HuH-7.5 (cell line): Measurements from ENCODE around the gene HOXC4.
"Not testable (repeated sequence)": the region's sequence is repeated elsewhere in the genome, so short reads cannot be mapped to it uniquely, and the experiment has no call there.

ENCODE experiments used
- DNase-seq: peaks from one replicate; pipeline ENCODE4 v3.0.0; 2011; ENCODE audit warnings: low spot score

HOXC4 gene

DNA sequence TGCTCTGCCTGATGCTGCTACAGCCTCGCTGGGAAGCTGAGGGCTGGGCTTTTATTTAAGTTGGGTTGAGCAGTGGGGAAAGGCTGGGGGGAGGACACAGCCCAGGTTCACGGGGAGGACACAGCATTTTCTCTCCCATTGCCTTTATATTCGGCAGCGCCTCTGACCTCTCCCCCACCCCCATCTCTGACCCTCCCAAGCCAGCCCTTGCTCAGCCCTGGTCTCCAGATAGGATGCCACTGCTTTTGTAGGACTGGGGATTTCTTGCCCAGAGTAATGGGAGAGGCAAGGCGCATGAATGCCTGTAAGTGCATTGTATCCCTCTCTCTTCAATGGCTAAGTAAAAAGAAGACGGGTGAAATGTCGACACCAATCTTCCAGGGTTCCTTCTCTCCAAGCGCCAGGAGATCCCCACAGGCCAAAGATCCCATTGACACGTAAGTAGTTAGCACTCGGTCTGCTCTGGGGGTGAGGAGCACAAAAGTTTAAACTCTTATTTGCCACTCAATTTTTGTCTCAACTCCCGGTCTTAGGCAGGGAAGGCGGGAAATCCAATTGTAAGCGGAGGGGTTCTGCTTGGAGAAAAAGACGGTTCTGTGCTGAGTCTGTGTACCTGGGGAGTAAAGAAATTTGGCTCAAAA, 4.6 kb downstream of the HOXC4 start:
- no peak for DNase-seq

GRCh38 chr12:54059668-54060067, 6.0 kb downstream of the HOXC4 start:
- DNase-seq = no peak

DNA sequence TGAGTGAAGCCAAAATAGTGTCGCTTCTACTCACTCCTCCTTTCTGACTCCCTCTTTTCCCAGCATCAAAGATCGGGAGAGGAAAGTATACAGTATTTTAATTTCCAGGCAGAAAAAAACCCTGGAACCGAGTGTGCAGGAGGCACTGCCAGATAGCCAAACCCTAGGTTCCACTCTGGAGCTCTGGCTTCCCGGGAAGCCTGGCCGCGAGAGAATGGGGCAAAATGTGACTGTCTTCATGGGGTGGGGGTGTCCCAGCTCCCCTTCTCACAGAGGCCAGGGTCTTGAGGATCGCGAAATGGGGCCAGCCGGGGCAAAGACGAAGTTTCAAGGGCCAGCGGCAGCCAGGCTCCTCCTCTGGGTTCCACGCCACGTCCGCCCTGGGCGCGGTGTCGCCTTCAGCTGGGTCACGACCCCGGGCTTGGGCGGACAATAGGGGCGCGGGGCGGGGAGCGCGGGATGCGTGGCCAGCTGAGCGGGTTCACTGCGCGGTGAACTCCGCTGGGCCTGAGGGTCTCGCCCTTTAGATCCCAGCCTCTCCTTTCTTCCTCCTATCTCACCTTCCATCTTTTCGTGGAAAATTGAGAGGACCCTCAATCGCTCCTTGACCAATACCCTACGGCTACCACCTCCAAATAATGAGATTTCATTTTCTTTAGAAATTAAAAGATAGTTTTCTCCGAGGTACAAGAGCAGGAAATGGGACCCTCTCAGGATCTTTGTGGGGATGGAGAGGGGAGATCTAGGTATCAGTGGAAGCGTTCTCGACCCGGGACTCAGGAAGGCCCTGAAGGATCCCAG, 6.7 kb downstream of the HOXC4 start:
- DNase-seq = no peak

- no peak for DNase-seq
Measured at GRCh38 chr12:54060975-54061778, 7.5 kb downstream of the HOXC4 start.

- no peak for DNase-seq
Measured at GRCh38 chr12:54065677-54066076, 12.0 kb downstream of the HOXC4 start.

DNA sequence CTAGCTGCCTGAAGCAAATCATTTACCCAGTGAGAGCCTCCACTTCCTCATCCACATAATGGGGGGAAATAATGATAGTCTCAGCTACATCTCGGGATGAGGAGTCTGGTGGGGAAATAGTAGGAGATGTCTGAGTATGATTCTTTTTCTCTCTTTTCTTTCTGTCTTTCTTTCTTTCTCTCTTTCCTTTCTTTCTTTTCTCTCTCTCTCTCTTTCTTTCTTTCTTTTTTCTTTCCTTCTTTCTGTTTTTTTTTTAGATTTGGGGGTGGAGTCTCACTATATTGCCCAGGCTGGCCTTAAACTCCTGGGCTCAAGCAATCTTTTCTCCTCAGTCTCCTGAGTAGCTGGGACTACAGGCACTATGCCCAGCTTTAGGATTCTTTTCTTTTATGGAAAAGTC, 12.8 kb downstream of the HOXC4 start:
- DNase-seq = no peak

- no peak for DNase-seq
Measured at GRCh38 chr12:54068418-54069070, 14.9 kb downstream of the HOXC4 start.

- no peak for DNase-seq
Measured at GRCh38 chr12:54071942-54072341, 18.3 kb downstream of the HOXC4 start.

DNA sequence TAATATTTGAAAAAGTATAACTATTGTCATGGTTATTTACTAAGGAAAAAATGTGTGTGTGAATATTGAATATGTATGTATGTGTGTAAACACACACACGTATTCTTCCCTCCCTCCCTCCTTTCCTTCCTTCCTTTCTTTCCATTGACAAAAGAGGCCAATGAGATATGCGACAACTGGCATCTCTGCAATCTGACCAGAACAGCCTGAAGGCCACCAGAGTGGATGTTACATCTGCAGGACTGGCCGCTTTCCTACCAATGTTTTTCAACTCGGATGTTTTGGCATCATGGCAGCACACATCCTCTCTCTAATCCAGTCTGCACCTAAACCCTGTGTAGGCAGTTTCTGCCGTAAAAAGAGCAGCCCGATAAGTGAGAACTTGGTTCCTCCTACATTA, 20.7 kb downstream of the HOXC4 start:
- DNase-seq = no peak

DNA sequence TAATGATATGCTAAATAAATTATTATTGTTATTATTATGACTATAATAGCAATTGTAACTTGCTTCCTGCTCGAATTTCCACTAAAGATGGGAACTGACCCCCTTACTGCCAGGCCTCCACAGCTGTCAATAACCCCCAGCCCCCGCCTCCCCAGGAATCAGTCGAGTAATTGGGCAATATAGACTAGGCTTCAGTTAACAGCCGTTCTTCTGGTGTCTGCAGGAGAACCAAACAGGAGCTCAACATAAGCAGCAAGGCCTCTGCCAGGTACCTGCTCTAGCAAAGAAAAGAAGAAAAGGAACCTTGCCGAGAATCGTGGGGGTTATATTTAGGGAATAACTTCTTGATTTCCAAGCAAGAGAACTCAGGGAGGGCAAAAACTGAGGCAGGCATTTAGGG, 21.8 kb downstream of the HOXC4 start:
- DNase-seq = no peak

DNA sequence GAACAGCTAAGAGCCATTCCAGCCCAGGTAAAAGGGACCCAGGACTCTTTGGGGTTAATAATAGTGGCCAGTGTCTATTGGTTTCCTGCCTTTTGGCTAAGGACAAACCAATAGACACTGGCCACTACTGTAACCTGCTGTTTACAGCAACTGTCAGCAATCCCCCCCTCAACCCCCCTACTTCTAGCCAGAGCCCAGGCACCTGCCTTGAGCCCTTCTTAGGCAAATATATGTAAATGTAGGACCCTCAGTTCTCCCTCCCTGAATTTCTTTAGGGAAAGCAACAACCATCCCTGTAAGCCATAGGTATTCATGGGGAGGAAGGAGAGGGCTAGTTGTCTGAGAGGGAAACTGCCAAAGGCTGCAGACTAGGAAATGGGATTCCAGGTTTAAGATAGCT, 22.3 kb downstream of the HOXC4 start:
- DNase-seq = no peak

DNA sequence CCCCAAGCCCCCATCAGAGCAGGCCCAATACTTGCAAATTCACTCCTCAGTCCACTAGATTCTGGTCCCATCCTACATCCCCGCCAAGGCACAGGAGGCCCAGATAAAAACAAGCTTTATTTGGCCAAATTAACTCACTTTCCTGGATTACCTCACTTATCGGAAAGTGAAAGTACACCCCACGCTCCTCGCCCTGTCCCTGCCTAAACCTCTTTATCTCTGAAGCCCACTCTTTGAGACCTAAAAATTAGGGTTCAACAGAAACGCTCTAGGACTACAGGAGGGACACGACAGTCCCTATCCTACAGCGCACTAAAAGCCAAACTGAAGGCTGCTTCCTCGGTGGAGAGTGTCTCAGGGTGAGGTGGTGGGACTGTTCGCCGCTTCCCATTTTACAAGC, 24.2 kb downstream of the HOXC4 start:
- not testable (repeated sequence) for DNase-seq

DNA sequence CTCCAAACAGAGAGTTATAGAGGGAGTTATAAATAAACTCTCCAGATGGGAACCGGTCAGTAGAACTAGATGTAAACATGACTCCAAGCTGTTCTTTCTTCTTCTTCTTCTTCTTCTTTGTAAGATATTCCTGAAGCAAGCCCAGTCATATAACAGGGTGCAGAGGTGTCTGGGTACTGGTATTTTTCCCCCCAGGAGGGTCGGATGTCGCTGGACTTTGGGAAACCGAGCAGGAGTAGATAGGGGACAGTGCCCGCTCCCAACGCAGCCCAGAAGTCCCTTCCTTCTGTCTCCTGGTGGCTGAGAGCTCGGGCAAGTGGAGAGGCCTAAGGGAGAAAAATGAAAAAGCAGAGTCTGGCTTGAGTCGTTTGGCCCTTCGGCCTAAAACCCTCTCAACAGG, 25.5 kb downstream of the HOXC4 start:
- not testable (repeated sequence) for DNase-seq

- DNase-seq = not testable (repeated sequence)
Measured at GRCh38 chr12:54080008-54080924, 26.6 kb downstream of the HOXC4 start.

- not testable (repeated sequence) for DNase-seq
Measured at GRCh38 chr12:54081053-54081514, 27.4 kb downstream of the HOXC4 start.

DNA sequence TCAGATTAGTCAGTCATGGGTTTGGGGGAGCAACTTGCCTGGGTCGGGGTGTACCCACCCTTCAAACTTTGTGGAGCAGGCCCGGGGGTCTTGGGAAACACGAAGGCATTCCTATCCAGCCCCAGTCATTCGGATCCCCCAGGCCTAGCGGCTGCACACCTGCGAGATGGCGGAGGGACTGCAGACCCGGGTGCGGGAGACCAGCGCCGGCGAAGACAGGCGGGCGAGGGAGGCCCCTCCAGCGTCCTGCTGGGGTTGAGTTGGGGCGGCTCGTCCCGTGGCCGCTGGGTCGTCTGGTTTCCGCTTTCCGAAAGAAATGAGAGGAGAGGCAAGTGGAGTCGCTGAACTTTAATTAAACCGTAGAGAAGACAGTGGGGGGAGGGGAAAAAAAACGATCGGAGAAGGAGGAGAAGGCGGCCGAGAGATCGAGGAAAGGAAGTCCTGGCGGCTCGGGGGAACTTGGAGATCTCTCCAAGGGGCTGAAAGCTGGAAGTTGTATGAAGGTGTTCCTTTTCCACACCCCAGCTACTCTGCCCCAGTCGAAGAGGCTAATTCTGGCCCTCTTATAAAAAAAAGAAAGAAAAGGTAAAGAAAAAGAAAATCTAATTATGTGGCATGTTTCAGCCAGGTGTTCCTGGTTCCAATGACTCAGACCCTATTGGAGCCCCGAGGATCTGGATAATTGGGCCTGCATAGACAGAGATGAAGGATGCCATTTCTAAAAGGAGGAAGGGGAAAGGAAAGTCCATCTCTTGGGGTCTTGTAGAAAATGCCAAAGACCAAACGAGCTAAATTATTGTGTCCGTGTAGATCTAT, 28.2 kb downstream of the HOXC4 start:
- DNase-seq = not testable (repeated sequence)

DNA sequence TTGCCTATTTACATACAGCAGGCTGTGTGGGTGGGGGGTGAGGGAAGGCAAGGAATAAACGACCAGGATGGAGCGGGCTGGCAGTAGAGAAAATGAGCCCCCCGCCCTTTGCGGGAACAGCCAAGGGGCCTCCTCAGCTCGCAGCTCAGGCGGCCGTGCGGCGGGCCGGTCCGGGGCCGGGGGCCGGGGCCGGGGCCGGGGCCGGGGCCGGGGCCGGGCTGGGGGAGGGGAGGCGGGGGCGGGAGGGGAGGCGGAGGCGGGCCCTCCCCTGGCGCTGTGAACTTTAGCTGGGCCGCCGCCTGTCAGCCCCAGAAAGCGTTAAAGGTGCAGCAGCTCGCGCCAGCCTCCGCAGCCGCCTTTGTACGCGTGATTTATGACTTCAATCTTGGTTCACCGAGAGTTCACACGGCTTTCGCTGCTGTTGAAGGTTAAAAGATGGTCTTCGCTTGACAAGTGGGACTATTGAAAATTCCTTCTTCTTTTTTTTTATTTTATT, 28.8 kb downstream of the HOXC4 start:
- DNase-seq = peak; percentile 36

DNA sequence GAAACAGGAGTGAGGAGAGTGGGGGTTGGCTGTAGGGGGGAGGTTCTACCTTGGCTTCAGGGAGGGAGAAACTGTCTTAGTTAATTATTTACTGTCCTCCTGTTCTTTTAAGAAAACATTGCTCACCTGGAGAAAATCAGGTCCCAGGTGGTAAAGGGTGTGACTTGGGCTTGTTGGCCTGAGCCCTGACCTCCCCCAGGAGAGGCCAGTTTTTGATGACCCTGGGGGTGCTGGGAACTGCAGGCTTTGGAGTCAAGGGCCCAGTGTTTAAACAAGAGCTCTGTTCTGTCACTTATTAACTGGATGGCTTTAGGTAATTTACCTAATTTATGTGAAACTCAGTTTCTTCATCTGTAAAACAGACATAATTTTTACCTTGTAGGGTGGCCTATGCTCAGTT, 34.4 kb downstream of the HOXC4 start:
- not testable (repeated sequence) for DNase-seq

GRCh38 chr12:54089465-54089864, 35.8 kb downstream of the HOXC4 start:
- not testable (repeated sequence) for DNase-seq

DNA sequence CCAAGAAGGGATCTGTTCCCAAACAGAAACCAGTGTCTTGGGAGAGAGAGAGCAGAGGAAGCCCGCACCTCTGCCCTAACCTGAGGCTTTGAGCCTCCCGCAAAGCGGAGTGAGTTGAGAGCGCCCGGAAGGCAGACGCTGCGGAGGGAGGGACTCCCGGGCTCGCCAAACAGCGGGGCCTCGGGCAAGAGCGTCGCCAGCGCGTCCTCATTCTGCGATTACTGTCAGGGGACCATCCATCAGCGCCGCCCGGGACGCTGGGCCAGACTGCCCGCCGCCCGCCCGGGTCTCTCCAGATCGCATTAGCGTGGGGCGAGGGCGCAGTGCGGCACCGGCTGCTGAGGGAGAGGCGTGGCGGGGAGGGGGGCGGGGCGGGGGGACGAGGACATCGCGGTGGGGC, 36.7 kb downstream of the HOXC4 start:
- not testable (repeated sequence) for DNase-seq
